Duodenal mucosa (tissue), 2 donors: ENCODE measurements around the gene ROBO1.

Source experiments
- H3K27ac ChIP-seq: one replicate; pipeline ENCODE4 v1.7.0; 2013; ENCODE audit warnings: low read depth, low read length
- H3K27me3 ChIP-seq, 2 donors: one replicate each; pipeline ENCODE4 v1.7.0; 2013; ENCODE audit warnings: low read length in 2 of 2, control low read depth in 1 of 2; ENCODE audit not compliant: insufficient read depth in 2 of 2, control insufficient read depth in 1 of 2
- H3K36me3 ChIP-seq, 2 donors: one replicate each; pipeline ENCODE4 v1.7.0; 2013; ENCODE audit warnings: low read length in 2 of 2, control low read depth in 1 of 2; ENCODE audit not compliant: insufficient read depth in 2 of 2, control insufficient read depth in 1 of 2
- H3K4me1 ChIP-seq, 2 donors: one replicate each; pipeline ENCODE4 v1.7.0; 2013; ENCODE audit warnings: low read length in 2 of 2, control low read depth in 1 of 2; ENCODE audit not compliant: insufficient read depth in 2 of 2, control insufficient read depth in 1 of 2
- H3K4me3 ChIP-seq, 2 donors: one replicate each; pipeline ENCODE4 v1.7.0; 2013; ENCODE audit warnings: low read length in 2 of 2, low read depth in 1 of 2
- H3K9ac ChIP-seq, 2 donors: one replicate each; pipeline ENCODE4 v1.7.0; 2013; ENCODE audit warnings: low read length in 2 of 2, low read depth in 1 of 2
- H3K9me3 ChIP-seq, 2 donors: one replicate each; pipeline ENCODE4 v1.7.0; 2013; ENCODE audit warnings: low read length in 2 of 2, control low read depth in 1 of 2; ENCODE audit not compliant: control insufficient read depth in 1 of 2

The ROBO1 gene

GRCh38 chr3:78879295-78879860 lies 888.4 kb downstream of the ROBO1 start:
- Histone ChIP-seq H3K27me3 (no peaks in the 10 kb centered on the region), H3K9me3 (no peaks in the 10 kb centered on the region), H3K36me3 (no peaks in the 10 kb centered on the region), H3K4me1 (no peaks in the 10 kb centered on the region), H3K4me3 (no peak overlapping the region), H3K9ac (no peak overlapping the region), H3K27ac (no peak overlapping the region)

GRCh38 chr3:78878789-78879188 lies 889.0 kb downstream of the ROBO1 start:
- Histone ChIP-seq H3K9me3 (no peaks in the 10 kb centered on the region), H3K4me1 (no peaks in the 10 kb centered on the region), H3K9ac (no peak overlapping the region), H3K27me3 (no peaks in the 10 kb centered on the region), H3K4me3 (no peak overlapping the region), H3K27ac (no peak overlapping the region), H3K36me3 (no peaks in the 10 kb centered on the region)

- no peak overlapping the region for H3K4me3 ChIP-seq
- H3K4me1 ChIP-seq, result no peaks in the 10 kb centered on the region
- no peaks in the 10 kb centered on the region for H3K9me3 ChIP-seq
- no peak overlapping the region for H3K9ac ChIP-seq
- no peak overlapping the region for H3K27ac ChIP-seq
- H3K27me3 ChIP-seq, result no peaks in the 10 kb centered on the region
- H3K36me3 ChIP-seq, result no peaks in the 10 kb centered on the region
Measured at GRCh38 chr3:78878011-78878410, 889.8 kb downstream of the ROBO1 start.

- Histone ChIP-seq H3K36me3 (no peaks in the 10 kb centered on the region), H3K4me3 (no peak overlapping the region), H3K27me3 (no peaks in the 10 kb centered on the region), H3K27ac (no peak overlapping the region), H3K9me3 (no peaks in the 10 kb centered on the region), H3K4me1 (no peaks in the 10 kb centered on the region), H3K9ac (no peak overlapping the region)
Measured at GRCh38 chr3:78875851-78876250, 891.9 kb downstream of the ROBO1 start.

- no peaks in the 10 kb centered on the region for H3K4me1 ChIP-seq
- no peaks in the 10 kb centered on the region for H3K36me3 ChIP-seq
- H3K9ac ChIP-seq, result no peak overlapping the region
- H3K27ac ChIP-seq, result no peak overlapping the region
- no peaks in the 10 kb centered on the region for H3K9me3 ChIP-seq
- no peak overlapping the region for H3K4me3 ChIP-seq
- no peaks in the 10 kb centered on the region for H3K27me3 ChIP-seq
Measured at GRCh38 chr3:78875436-78875835, 892.4 kb downstream of the ROBO1 start.

GRCh38 chr3:78873641-78874040 lies 894.2 kb downstream of the ROBO1 start:
- Histone ChIP-seq H3K4me3 (no peak overlapping the region), H3K36me3 (no peaks in the 10 kb centered on the region), H3K27me3 (no peaks in the 10 kb centered on the region), H3K9ac (no peak overlapping the region), H3K9me3 (no peaks in the 10 kb centered on the region), H3K4me1 (no peaks in the 10 kb centered on the region), H3K27ac (no peak overlapping the region)

GRCh38 chr3:78872195-78872594 lies 895.6 kb downstream of the ROBO1 start:
- H3K4me1 ChIP-seq, result no peaks in the 10 kb centered on the region
- H3K36me3 ChIP-seq, result no peaks in the 10 kb centered on the region
- no peak overlapping the region for H3K27ac ChIP-seq
- no peak overlapping the region for H3K9ac ChIP-seq
- no peaks in the 10 kb centered on the region for H3K27me3 ChIP-seq
- no peak overlapping the region for H3K4me3 ChIP-seq
- no peaks in the 10 kb centered on the region for H3K9me3 ChIP-seq

- Histone ChIP-seq H3K4me3 (no peak overlapping the region), H3K9me3 (no peaks in the 10 kb centered on the region), H3K9ac (no peak overlapping the region), H3K4me1 (no peaks in the 10 kb centered on the region), H3K27ac (no peak overlapping the region), H3K27me3 (no peaks in the 10 kb centered on the region), H3K36me3 (no peaks in the 10 kb centered on the region)
Measured at GRCh38 chr3:78871048-78871447, 896.8 kb downstream of the ROBO1 start.

- Histone ChIP-seq H3K27ac (no peak overlapping the region), H3K4me1 (no peaks in the 10 kb centered on the region), H3K36me3 (no peaks in the 10 kb centered on the region), H3K9ac (no peak overlapping the region), H3K4me3 (no peak overlapping the region), H3K27me3 (no peaks in the 10 kb centered on the region), H3K9me3 (no peaks in the 10 kb centered on the region)
Measured at GRCh38 chr3:78870484-78870883, 897.3 kb downstream of the ROBO1 start.

- Histone ChIP-seq H3K4me1 (no peaks in the 10 kb centered on the region), H3K27me3 (no peaks in the 10 kb centered on the region), H3K4me3 (no peak overlapping the region), H3K36me3 (no peaks in the 10 kb centered on the region), H3K9me3 (no peaks in the 10 kb centered on the region), H3K27ac (no peak overlapping the region), H3K9ac (no peak overlapping the region)
Measured at GRCh38 chr3:78868570-78868969, 899.2 kb downstream of the ROBO1 start.
